CD4-positive, alpha-beta T cell (primary cell): Measurements from ENCODE around the gene NOD1. TPM values are rescaled to one million over a fixed set of nuclear protein-coding genes. Genes with fewer than 3 reads are reported as not detected.
A peak's percentile ranks its signal among the peaks of the same experiment; 100 is the strongest.

Experiments
- ATAC-seq: fragments of 200-7000 bp; cut with Tn5 transposase; one replicate; pipeline ENCODE4 v1.10.0; 2022; ENCODE audit warnings: mild to moderate bottlenecking; ENCODE audit not compliant: poor library complexity
- CTCF ChIA-PET: fragments of 350-600 bp; sonication (Branson Sonifier 250); formaldehyde crosslinking; loops from one replicate; lab custom pipeline; 2021; ENCODE audit warnings: antibody characterized with exemption, inconsistent platforms; lab: Charles Lee
- POLR2A ChIA-PET: fragments of 350-600 bp; sonication (Branson Sonifier 250); formaldehyde crosslinking; loops from one replicate; lab custom pipeline; 2021; ENCODE audit warnings: antibody characterized with exemption, inconsistent platforms; lab: Charles Lee
- DNase-seq, 14 experiments: peaks; one replicate each; pipeline ENCODE4 v3.0.0-alpha.2; 2013 to 2020; ENCODE audit warnings: mixed read lengths in 2 of 14
- H3K27ac ChIP-seq, 2 donors: one replicate each; pipeline versions ENCODE4 v1.5.1 to v1.7.0; 2013; ENCODE audit warnings: low read length in 2 of 2, low read depth in 1 of 2, mild to moderate bottlenecking in 1 of 2
- H3K27me3 ChIP-seq, 2 experiments: 1 replicate in 1 of 2; 2 replicates in 1 of 2; pipeline versions ENCODE4 v1.6.1 to v1.7.0; 2013; ENCODE audit warnings: low read length in 2 of 2, control low read depth in 1 of 2, mild to moderate bottlenecking in 1 of 2, moderate library complexity in 1 of 2; ENCODE audit not compliant: insufficient read depth in 2 of 2, control insufficient read depth in 1 of 2
- H3K36me3 ChIP-seq: one replicate; pipeline ENCODE4 v1.6.1; 2013; ENCODE audit warnings: low read length, control low read depth; ENCODE audit not compliant: insufficient read depth
- H3K4me1 ChIP-seq: one replicate; pipeline ENCODE4 v1.6.1; 2013; ENCODE audit warnings: low read length, control low read depth; ENCODE audit not compliant: insufficient read depth
- H3K4me3 ChIP-seq: one replicate; pipeline ENCODE4 v1.5.1; 2013; ENCODE audit warnings: mild to moderate bottlenecking, low read length, moderate library complexity
- H3K9me3 ChIP-seq, 2 experiments: 1 replicate in 1 of 2; 2 replicates in 1 of 2; pipeline versions ENCODE4 v1.6.1 to v1.7.0; 2013; ENCODE audit warnings: low read length in 2 of 2, mild to moderate bottlenecking in 2 of 2, control low read depth in 1 of 2, moderate library complexity in 1 of 2; ENCODE audit not compliant: control insufficient read depth in 1 of 2, insufficient read depth in 1 of 2
- H3K27ac Mint-ChIP-seq: one replicate; pipeline ENCODE4 v1.8.0; 2020; ENCODE audit warnings: mixed read lengths
- H3K27me3 Mint-ChIP-seq: one replicate; pipeline ENCODE4 v1.8.0; 2021; ENCODE audit warnings: mixed read lengths
- H3K36me3 Mint-ChIP-seq: one replicate; pipeline ENCODE4 v1.8.0; 2021; ENCODE audit warnings: low read depth, mixed read lengths
- H3K4me1 Mint-ChIP-seq: one replicate; pipeline ENCODE4 v1.8.0; 2021; ENCODE audit warnings: low read depth, mixed read lengths
- H3K4me3 Mint-ChIP-seq: one replicate; pipeline ENCODE4 v1.8.0; 2020; ENCODE audit warnings: mild to moderate bottlenecking, mixed read lengths
- H3K9me3 Mint-ChIP-seq: one replicate; pipeline ENCODE4 v1.8.0; 2020; ENCODE audit warnings: mixed read lengths
- CTCF ChIP-seq: fragments of 200-600 bp; IDR thresholded peaks from one replicate; pipeline ENCODE4 v1.8.0; 2022; ENCODE audit warnings: antibody characterized with exemption, mild to moderate bottlenecking
- intact Hi-C, 2 experiments: fragments of 100-400 bp; cut with DNase I in 1 of 2; cut with micrococcal nuclease in 1 of 2; formaldehyde crosslinking; loops; one replicate each; pipeline versions ENCODE4 v1.15.1 to v1.9.0; 2023 to 2025; cut with DNase I, micrococcal nuclease
- total RNA-seq, 174 experiments: library from RNA in 2 of 174; stranded (reverse) in 2 of 174; gene quantifications; one replicate each; pipeline ENCODE4 v1.2.3 and lab custom pipeline; 2021 to 2026

NOD1 gene
- total RNA-seq, 2 experiments from 2014 or later: 11.6 to 12.6 TPM

GRCh38 chr7:30463405-30464145, 15.0 kb downstream of the NOD1 start:
- CTCF ChIA-PET: interaction anchor here (0.9 kb wide), 1 partner anchor 32 kb away, joined by 3 read pairs; no protein-coding TSS in a partner anchor
- peaks cover 27% of the 10 kb centered on the region for H3K4me1 Mint-ChIP-seq

GRCh38 chr7:30462179-30462578, 16.4 kb downstream of the NOD1 start:
- DNase-seq (peak in 1 of 14 experiments; percentile 24), ATAC-seq (no peak)
- peaks cover 12% of the 10 kb centered on the region for H3K4me1 ChIP-seq
- no peaks in the 10 kb centered on the region for H3K27me3 ChIP-seq
- Mint-ChIP-seq H3K27ac (no peak overlapping the region), H3K27me3 (no peaks in the 10 kb centered on the region), H3K36me3 (peaks cover 25% of the 10 kb centered on the region), H3K4me1 (peaks cover 14% of the 10 kb centered on the region), H3K9me3 (no peaks in the 10 kb centered on the region), H3K4me3 (no peak overlapping the region)
- CTCF ChIA-PET: no interaction called here
- H3K4me3 ChIP-seq: no peak overlapping the region
- H3K9me3 ChIP-seq: no peaks in the 10 kb centered on the region
- POLR2A ChIA-PET: no interaction called here
- no peak for TF ChIP-seq CTCF
- no peak overlapping the region for H3K27ac ChIP-seq
- peaks cover 13% of the 10 kb centered on the region for H3K36me3 ChIP-seq
- intact Hi-C loops: no loop called here

More at GRCh38 chr7:30463405-30464145, 15.0 kb downstream of the NOD1 start:
- TF ChIP-seq CTCF: no peak
- H3K27me3 ChIP-seq: no peaks in the 10 kb centered on the region
- Mint-ChIP-seq H3K4me3 (no peak overlapping the region), H3K27me3 (no peaks in the 10 kb centered on the region), H3K9me3 (no peaks in the 10 kb centered on the region), H3K36me3 (peaks cover 18% of the 10 kb centered on the region), H3K27ac (no peak overlapping the region)
- peaks cover 13% of the 10 kb centered on the region for H3K36me3 ChIP-seq
- ATAC-seq (no peak), DNase-seq (no peak)
- no peak overlapping the region for H3K27ac ChIP-seq
- H3K4me3 ChIP-seq: no peak overlapping the region
- H3K9me3 ChIP-seq: no peaks in the 10 kb centered on the region
- POLR2A ChIA-PET: no interaction called here
- H3K4me1 ChIP-seq: peaks cover 16% of the 10 kb centered on the region
- intact Hi-C loops: no loop called here

DNA sequence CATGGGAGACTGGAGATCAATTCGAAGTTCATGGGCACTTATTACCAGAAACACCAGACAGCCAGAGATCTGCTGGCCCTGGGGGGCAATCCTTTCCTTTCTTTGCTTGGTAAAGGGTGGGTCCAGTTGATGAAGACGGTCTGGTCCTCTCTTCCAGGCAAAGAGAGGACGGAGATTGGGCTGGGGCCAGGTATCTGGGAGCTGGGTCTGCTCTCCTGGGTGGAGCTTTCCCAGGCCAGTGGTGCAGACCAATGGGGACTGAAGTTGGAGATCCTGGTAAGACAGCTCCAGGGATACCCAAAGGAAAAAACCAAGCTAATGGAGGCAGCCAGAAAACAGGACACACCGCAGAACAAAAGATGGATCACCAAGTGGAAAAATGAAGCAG, 18.3 kb downstream of the NOD1 start:
- Mint-ChIP-seq H3K4me1 (peaks cover under 1% of the 10 kb centered on the region), H3K4me3 (no peak overlapping the region), H3K36me3 (peaks cover 43% of the 10 kb centered on the region), H3K27ac (no peak overlapping the region), H3K27me3 (no peaks in the 10 kb centered on the region), H3K9me3 (no peaks in the 10 kb centered on the region)
- DNase-seq (no peak), ATAC-seq (no peak)
- no peaks in the 10 kb centered on the region for H3K9me3 ChIP-seq
- H3K36me3 ChIP-seq: peaks cover 30% of the 10 kb centered on the region
- ChIA-PET CTCF (no interaction called here), POLR2A (interaction anchor here (1.0 kb wide), 1 partner anchor 18 kb away, joined by 3 read pairs; no protein-coding TSS in a partner anchor)
- TF ChIP-seq CTCF: no peak
- H3K4me1 ChIP-seq: peaks cover 4% of the 10 kb centered on the region
- no peak overlapping the region for H3K4me3 ChIP-seq
- intact Hi-C loops: no loop called here
- H3K27ac ChIP-seq: no peak overlapping the region
- H3K27me3 ChIP-seq: no peaks in the 10 kb centered on the region
